ENCODE measurements around the gene TGM2. TPM values are rescaled to one million over a fixed set of nuclear protein-coding genes. Genes with fewer than 3 reads are reported as not detected.

Gene TGM2
- total RNA-seq, 1 donor from 2014 or later, result 92.8 TPM

DNA sequence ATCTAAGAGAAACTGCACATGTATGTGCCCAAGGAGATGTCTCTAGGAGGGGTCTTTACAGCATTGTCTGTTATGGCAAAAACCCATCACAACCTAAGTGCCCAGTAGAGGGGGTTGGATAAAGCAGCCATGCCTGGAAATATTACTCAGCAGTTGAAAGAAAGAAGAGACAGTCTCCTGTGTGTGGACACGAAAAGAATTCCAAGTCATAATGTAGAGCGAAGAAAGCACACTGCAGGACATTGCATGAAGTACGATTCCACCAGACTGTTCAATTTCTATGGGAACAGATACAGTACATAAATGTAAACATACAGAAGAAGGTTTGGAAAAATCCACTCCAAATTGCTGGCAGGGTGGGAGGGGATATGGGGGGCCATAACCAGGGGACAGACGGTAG, 7.3 kb upstream of the TGM2 start:
- TF ChIP-seq, protein P1, sequence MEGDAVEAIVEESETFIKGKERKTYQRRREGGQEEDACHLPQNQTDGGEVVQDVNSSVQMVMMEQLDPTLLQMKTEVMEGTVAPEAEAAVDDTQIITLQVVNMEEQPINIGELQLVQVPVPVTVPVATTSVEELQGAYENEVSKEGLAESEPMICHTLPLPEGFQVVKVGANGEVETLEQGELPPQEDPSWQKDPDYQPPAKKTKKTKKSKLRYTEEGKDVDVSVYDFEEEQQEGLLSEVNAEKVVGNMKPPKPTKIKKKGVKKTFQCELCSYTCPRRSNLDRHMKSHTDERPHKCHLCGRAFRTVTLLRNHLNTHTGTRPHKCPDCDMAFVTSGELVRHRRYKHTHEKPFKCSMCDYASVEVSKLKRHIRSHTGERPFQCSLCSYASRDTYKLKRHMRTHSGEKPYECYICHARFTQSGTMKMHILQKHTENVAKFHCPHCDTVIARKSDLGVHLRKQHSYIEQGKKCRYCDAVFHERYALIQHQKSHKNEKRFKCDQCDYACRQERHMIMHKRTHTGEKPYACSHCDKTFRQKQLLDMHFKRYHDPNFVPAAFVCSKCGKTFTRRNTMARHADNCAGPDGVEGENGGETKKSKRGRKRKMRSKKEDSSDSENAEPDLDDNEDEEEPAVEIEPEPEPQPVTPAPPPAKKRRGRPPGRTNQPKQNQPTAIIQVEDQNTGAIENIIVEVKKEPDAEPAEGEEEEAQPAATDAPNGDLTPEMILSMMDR (IDR thresholded peaks at IDR 0.05), result no peak
- no peak for TF ChIP-seq POLR2AphosphoS5 (IDR thresholded peaks at IDR 0.05; ENCODE audit: insufficient read depth in 1 of 2, low read depth in 1 of 2)
- TF ChIP-seq POLR2A (IDR thresholded peaks at IDR 0.05), result no peak
- intact Hi-C loops (cut with DNase I), result no loop called here
- H3K4me3 ChIP-seq, result no peak overlapping the region
- H3K9me3 ChIP-seq, result no peaks in the 10 kb centered on the region
- H3K27ac ChIP-seq, result no peak overlapping the region
- H3K4me1 ChIP-seq, result peaks cover 41% of the 10 kb centered on the region
- H3K36me3 ChIP-seq, result no peaks in the 10 kb centered on the region
- DNase-seq (ENCODE audit: extremely low spot score in 2 of 2), result no peak
- no peaks in the 10 kb centered on the region for H3K27me3 ChIP-seq

DNA sequence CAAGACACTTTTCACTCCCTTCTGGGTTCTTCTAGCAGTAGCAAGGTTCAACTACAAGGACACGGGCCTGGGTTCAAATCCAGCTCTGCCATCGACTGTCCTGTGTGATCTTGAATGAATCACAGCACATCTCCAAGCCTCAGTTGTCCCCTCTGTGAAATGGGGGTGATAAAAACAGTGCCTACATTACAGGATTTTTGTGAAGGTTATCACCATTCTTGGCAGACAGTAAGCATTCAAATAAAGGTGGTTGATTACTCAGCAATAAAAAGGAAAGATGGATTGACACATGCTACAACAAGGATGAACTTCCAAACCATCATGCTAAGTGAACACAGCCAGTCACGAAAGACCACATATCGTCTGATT, 6.6 kb upstream of the TGM2 start:
- H3K27me3 ChIP-seq, result no peaks in the 10 kb centered on the region
- H3K4me1 ChIP-seq, result peaks cover 48% of the 10 kb centered on the region
- no peak for DNase-seq (ENCODE audit: extremely low spot score in 2 of 2)
- H3K27ac ChIP-seq, result no peak overlapping the region
- H3K4me3 ChIP-seq, result no peak overlapping the region
- intact Hi-C loops (cut with DNase I), result no loop called here
- TF ChIP-seq POLR2AphosphoS5 (IDR thresholded peaks at IDR 0.05; ENCODE audit: insufficient read depth in 1 of 2, low read depth in 1 of 2), result no peak
- no peak for TF ChIP-seq POLR2A (IDR thresholded peaks at IDR 0.05)
- TF ChIP-seq, protein P1 (IDR thresholded peaks at IDR 0.05), result no peak
- H3K9me3 ChIP-seq, result no peaks in the 10 kb centered on the region
- H3K36me3 ChIP-seq, result no peaks in the 10 kb centered on the region

DNA sequence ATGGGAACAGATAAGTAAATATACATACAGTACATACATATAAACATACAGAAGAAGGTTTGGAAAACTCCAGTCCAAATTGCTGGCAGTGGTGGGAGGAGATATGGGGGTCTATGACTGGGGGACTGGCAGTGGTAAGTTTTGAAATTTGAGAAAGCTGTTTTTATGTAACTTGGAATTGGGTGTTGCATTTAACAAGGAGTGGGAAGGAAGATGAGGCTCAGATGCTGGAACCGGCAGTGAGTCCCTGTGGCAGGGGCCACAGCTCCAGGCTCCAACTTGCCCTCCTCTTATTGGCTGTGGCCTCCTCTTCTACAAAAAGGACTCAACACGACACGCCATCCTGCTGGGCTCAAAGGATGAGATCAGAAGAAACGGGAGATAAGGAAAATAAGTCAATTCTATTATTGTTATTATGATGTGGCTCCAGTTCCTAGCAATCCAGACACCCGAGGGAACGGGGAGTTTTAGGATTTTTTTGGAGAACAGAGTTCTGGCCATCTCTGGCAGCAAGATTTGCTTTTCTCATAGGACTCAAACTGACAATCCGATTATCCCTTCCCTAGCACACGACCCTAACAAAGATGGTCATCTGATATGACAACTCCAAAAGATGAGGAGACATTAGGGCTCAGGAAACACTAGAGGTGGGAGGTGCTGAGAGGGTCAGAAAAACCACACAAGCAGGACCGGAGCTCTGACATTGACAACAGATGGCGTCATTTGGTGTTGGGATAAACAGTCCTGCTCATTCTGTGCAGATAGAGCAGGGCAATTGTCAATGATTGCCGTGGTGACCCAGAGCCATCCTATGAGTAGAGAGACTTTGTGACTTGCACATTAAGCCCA, 6.0 kb upstream of the TGM2 start:
- DNase-seq (ENCODE audit: extremely low spot score in 2 of 2), result no peak
- intact Hi-C loops (cut with DNase I), result no loop called here
- Histone ChIP-seq H3K9me3 (no peaks in the 10 kb centered on the region), H3K4me3 (no peak overlapping the region), H3K27me3 (no peaks in the 10 kb centered on the region), H3K4me1 (peaks cover 54% of the 10 kb centered on the region), H3K27ac (no peak overlapping the region), H3K36me3 (no peaks in the 10 kb centered on the region)
- TF ChIP-seq POLR2A (IDR thresholded peaks at IDR 0.05), result no peak
- TF ChIP-seq, protein P1 (IDR thresholded peaks at IDR 0.05), result no peak
- TF ChIP-seq POLR2AphosphoS5 (IDR thresholded peaks at IDR 0.05; ENCODE audit: insufficient read depth in 1 of 2, low read depth in 1 of 2), result no peak

DNA sequence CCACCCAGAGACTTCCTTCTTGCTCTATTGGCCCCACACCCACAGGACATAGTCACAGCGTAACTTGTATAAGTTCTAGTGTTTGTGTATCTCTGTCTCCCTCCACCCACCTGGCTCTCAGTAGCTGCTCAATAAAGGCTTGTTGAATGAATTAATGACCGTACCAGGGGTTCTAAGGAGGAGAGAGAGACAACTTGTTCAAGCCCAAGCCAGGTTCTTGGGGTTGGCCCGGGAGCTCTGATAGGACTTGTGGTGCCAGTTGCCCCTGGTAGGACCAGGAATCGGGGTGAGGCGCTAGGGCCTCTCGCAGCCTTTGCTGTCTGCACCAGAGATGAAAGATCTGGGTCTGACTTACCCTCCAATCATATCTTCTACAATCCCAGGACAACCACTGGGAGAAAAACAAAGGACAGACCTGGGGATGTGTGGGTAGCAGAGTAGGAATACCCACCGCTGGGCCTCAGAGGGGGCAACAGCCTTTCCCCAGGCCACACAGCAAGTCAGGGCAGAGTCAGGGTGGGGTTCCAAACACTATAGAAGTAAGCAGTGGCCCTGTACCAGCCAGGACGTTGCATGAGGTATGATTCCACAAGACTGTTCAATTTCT, 5.3 kb upstream of the TGM2 start:
- Histone ChIP-seq H3K4me1 (peaks cover 61% of the 10 kb centered on the region), H3K27ac (peak overlapping the region; percentile 10), H3K36me3 (no peaks in the 10 kb centered on the region), H3K27me3 (no peaks in the 10 kb centered on the region), H3K4me3 (no peak overlapping the region), H3K9me3 (no peaks in the 10 kb centered on the region)
- TF ChIP-seq, protein P1 (IDR thresholded peaks at IDR 0.05), result no peak
- no peak for TF ChIP-seq POLR2A (IDR thresholded peaks at IDR 0.05)
- TF ChIP-seq POLR2AphosphoS5 (IDR thresholded peaks at IDR 0.05; ENCODE audit: insufficient read depth in 1 of 2, low read depth in 1 of 2), result no peak
- DNase-seq (ENCODE audit: extremely low spot score in 2 of 2), result no peak
- intact Hi-C loops (cut with DNase I), result no loop called here
